HPDE6-E6E7 (cell line): Measurements from ENCODE around the gene PRSS50.
A peak's percentile ranks its signal among the peaks of the same experiment; 100 is the strongest.
"Not testable (repeated sequence)": the region's sequence is repeated elsewhere in the genome, so short reads cannot be mapped to it uniquely, and the experiment has no call there.

Experiments used
- DNase-seq: peaks from one replicate; pipeline ENCODE4 v3.0.0; 2011; ENCODE audit warnings: missing footprints; ENCODE audit errors: extremely low spot score

PRSS50 gene

GRCh38 chr3:46708401-46709156, 9.1 kb downstream of the PRSS50 start:
- DNase-seq, result no peak

DNA sequence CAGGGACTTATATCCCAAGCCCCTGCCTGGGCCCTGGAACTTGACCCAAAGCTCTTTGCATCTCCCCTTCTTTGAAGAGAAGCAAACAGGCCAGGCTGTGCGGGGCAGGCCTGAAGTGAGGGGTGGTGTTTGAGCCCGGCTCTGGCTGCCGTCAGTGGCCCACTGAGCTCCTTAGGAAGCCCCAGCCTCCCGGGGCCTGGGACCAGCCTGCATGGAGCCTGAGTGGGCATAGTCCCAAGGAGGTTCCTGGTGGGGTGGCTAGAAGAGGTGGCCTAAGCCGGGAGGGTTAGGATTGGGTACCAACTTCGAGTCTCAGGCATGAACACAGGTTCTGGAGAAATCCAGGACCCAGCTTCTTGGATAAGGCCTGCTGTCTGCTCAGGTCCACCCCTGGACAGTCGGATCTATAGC, 10.1 kb downstream of the PRSS50 start:
- no peak for DNase-seq

- DNase-seq, result no peak
Measured at GRCh38 chr3:46706771-46707582, 10.7 kb downstream of the PRSS50 start.

- DNase-seq, result peak; percentile 46
Measured at GRCh38 chr3:46705751-46706552, 11.7 kb downstream of the PRSS50 start.

- DNase-seq, result peak; percentile 29
Measured at GRCh38 chr3:46705022-46705530, 12.6 kb downstream of the PRSS50 start.

DNA sequence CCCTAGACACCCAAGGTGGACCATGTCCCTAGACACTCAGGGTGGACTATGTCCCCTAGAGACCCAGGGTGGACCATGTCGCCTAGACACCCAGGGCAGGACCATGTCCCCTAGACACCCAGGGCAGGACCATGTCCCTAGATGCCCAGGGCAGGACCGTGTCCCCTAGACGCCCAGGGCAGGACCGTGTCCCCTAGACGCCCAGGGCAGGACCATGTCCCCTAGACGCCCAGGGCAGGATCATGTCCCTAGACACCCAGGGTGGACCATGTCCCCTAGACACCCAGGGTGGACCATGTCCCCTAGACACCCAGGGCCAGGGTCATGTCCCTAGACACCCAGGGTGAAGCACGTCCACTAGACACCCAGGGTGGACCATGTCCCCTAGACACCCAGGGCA, 13.3 kb downstream of the PRSS50 start:
- DNase-seq, result not testable (repeated sequence)

GRCh38 chr3:46703013-46703520, 14.6 kb downstream of the PRSS50 start:
- no peak for DNase-seq

DNA sequence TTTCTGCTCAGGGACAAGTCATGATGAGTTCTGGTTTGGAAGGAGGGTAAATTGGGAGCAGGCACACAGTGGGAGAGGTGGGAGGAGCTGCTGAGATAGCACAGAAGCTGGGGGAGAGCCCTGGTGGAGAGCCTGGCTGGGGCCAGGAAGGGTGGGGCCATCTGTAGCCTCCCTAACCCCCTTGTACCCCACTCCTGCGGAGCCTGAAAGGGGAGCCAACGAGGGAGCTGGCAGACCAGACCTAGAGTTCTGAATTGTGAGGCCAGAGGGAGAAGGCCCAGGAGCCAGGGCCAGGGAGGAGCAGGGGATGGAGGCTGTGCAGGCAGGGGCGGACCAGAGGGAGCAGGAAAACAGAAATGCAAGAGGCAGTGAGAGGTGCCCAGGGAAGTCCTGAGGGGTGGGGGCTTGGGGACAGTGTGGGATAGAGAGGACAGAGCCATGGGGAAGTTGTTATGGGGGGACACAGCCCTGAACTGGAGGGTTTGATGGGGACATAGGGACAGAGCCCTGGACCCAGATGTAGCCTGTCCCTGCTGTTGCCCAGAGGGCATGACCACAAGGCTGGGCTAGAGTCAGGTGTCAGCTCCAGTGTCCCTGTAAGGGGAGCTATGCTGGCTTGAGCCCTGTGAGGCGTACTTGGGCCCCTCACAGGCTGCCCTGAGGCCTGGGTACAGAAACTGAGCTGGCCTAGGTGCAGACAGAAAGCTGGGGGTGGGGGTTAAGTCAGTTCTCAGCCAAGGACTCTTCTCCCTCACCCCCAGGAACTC, 15.2 kb downstream of the PRSS50 start:
- DNase-seq, result no peak

GRCh38 chr3:46701181-46701939, 16.3 kb downstream of the PRSS50 start, which contains the start of gene TMIE:
Gene TMIE (plus strand): TSS chr3:46701392. CDS start chr3:46701488, 96 bp downstream.
- no peak for DNase-seq

DNA sequence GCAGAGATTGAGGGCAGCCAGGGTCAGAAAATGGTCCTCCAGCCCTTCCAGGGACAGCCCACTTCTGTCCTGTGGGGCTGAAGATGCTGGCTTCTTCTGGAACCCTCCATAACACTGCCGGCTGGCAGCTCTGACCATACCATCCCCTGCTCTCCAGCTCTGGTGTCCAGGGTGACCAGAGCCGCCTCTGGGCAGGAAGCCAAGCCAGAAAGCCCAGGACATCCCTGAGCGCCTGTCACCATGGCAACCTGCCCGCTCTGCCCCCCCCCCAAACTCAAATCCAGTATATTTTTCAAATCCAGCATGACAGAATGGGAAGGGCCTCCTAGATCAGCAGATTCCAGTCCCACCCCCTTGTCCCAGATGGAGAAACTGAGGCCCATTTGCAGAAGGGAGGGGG, 16.9 kb downstream of the PRSS50 start:
- DNase-seq, result no peak

DNA sequence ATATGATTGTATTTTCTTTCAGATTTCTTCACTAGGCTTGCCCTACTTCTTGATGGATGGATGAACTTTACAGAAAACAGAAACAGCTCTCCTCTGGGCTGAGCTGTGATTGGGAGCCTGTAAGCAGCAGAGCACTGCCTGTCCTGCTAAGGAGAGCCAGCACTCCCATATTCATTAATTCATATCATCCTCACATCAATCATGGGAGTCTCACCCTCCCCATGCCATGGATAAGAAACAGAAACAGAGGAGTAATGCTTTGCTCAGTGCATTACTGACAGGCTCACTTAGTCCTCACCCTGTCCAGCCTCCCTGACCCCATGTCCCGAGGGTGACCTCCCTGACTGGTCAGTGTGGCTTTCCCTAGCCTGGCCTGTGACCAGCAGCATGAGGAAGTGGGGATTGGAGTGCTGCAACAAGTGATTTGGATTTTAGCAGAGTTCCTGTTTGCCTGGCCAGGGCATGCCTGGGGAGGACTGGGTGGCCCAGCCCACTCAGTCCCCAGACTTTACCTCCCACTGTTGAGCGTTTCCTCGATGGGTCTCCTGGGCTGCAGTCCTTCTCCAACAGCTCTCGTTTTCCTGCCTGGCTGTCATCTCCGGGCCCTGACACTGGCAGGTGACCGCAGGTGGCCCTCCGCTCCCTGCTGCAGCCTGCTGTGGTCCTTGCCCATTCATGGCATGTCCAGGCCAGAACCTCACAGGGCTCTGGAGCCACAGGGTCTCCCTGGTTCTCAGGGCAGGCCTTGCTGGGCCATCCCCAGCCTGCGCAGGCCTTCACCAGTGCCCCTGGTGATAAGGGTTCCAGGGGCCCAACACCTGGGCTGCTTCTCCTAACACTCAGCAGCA, 17.8 kb downstream of the PRSS50 start:
- no peak for DNase-seq

DNA sequence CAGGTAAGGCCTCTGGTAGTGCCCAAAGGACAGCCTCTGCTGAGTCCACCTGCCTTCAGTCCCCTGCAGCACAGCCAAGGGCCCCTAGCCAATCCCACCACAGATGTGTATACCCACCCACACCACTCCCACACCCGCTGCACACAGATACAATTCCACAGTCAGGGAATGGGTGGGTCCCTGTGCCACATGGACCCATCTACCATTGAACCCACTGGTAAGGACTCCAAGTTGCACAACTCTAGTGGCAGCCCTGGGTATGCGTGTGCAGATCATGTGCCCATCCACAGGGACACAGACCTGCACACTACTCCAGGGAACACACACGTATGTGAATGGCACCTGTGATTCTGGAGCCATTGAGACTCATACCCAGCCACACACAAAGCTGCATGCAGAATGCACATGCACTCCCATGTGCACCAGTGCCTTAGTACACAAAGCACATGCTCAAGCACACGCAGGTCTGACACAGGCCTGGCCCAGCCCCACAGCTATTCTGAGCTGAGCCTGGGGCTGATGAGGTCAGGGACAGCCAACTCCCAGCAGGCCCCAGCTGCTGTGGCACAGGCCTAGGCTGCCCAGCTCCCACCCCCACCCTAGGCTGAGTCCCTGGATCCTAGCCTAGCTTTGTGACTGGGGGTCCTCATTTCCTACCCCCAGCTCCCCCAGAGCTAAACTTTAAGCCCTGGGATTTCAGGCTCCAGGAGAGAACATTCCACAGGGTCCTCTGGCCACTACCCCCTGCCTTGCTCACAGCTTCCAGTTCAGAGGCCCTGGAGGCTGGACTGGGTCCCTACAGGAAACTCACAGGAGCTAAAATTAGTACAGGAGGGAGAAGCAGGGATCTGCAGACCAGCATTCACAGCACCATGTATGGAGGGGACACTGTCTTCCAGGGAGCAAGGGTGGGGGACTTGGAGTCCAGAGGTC, 21.4 kb downstream of the PRSS50 start:
- no peak for DNase-seq

DNA sequence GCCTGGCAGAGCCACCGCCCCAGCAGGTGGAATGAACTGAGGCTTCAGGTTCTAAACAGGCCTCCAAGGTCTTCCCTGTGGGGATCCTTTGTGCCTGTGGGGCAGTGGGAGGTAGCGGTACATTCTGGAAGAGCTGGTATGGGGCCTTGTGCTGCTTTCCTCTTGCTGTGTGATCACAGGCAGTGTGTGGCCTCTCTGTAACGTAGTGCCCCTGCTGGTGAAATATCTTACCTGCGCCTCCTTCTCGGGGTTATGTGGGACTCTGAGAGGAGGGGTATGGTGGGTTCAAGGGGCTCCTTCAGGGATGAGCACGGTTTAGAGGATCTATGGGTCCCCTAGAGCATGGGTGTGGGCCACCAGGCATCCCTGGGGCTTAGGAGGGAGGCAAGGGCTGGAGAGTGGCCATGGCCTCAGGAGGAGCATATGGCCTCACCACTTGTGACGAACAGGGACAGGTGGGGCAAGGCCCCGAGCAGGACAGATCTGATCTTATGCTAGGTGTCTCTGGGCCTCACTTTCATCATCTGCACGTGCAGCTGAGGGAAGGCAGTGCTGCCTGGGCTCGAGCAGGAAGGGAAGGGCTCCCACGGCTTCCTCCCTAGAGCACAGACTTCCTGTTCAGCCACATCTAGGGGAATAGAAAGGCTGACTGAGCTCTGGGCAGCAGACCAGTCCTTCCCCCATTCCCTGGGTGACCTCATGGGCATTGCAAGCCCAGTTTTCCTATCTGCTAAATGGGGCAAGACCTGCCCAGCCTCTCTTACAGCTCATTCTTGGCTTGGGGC, 22.3 kb downstream of the PRSS50 start:
- DNase-seq, result no peak

GRCh38 chr3:46694520-46694919, 23.1 kb downstream of the PRSS50 start:
- no peak for DNase-seq

DNA sequence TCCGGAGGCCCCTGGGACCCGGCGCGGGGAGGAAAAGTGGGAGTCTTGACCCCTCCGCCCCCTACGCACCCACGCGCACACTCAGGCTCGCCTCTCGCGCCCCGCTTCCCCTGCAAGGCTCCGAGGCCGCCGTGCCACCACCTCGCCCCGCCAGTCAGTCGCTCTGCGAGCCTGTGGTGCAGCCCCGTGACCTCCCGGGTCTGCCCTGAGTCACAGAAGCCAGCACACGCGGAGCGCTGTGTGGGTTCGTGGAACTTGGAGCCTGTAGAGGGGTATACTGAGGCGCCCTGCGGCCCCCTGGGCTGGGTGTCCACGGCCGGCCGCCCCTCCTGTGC, 23.8 kb downstream of the PRSS50 start:
- DNase-seq, result no peak

GRCh38 chr3:46693038-46693891, 24.4 kb downstream of the PRSS50 start, which contains the start of gene ALS2CL:
Gene ALS2CL (minus strand): TSS chr3:46693679. CDS start chr3:46689440, 4,239 bp downstream.
- no peak for DNase-seq
